NCI-H510A treated with DMSO at 0.1 percent for 48 hours (cell line): ENCODE data around the gene CALCOCO1.
A peak's percentile ranks its signal among the peaks of the same experiment; 100 is the strongest.

Source experiments
- DNase-seq: peaks from one replicate; lab custom pipeline; 2025; lab: John Stamatoyannopoulos, UW

The CALCOCO1 gene

DNA sequence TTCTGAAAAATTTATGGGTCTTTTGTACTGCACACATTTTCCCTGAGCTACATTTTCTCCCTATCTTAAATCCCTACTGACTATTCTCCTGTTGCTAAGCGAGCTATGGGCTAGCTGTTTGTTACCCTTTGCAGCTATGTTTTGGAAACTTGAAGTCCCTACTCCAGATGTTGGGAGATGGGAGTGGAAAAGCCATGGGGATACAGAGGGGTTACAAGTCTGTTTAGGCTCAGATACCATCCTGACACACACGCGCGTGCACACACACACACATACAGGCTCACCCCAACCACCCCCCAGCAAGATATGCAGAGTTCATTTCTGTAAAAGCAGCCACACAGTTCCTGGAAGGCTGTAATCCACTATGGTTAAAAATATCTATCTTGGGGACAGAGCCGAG, 67.2 kb downstream of the CALCOCO1 start:
- DNase-seq, result no peak

DNA sequence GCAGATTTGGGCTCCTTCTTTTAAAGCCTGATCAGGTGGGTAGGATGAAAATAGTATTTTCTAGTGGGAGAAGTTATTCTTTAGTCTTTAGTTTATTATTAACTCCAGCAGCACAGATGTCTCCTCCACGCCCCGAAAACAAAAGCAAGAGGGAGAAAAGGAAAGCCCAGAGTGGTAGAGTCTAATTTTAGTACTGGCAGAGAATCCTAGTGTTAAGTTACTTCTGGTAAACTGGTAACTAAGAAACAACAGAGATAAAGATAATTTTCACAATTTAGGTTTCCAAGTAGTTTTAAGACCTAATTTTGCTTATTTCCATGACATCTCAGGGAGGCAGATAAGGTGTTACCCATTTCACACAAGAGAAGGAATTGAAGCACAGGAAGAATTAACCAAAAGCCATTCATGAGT, 67.7 kb downstream of the CALCOCO1 start:
- DNase-seq, result no peak

DNA sequence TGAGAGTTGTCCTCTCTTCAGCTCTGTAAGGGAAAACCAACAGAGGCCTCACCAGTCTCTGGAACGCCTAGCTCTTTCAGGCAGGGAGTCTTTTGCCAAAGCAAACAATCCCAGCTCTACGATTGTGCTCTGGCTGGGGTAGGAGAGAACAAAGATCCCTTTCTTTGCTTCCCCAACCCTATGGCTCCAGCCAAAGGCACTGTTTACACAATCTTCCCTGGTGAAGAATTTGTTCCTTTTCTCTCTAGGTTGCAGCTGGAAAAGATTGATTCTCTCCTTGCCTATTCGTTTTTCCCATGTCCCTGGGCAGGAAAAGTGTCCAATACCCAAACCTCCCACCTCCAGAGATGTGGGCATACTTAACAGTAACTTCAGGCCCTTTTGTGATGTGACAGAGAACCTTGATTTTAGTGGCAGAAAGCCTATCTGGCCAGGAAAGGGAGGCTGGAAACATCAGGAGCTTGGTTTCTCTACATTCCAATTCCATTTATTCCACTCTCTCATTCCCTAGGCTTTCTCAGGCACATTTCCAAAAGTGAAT, 68.2 kb downstream of the CALCOCO1 start:
- peak; percentile 21 for DNase-seq
